ENCODE data around the gene PTBP2. TPM values are rescaled to one million over a fixed set of nuclear protein-coding genes. Genes with fewer than 3 reads are reported as not detected.

The PTBP2 gene
- total RNA-seq, 1 donor from 2014 or later = 170 TPM

- Histone ChIP-seq H3K27me3 (no peaks in the 10 kb centered on the region), H4K20me1 (ENCODE audit: low read depth) (peaks cover 33% of the 10 kb centered on the region), H3K27ac (no peak overlapping the region), H3F3A (ENCODE audit: low read depth) (no peaks in the 10 kb centered on the region), H3K9ac (peak overlapping the region; percentile 98), H3K36me3 (peaks cover 23% of the 10 kb centered on the region), H3K4me3 (peak overlapping the region; percentile 97), H3K4me1 (peaks cover 14% of the 10 kb centered on the region), H3K4me2 (peak overlapping the region; percentile 95), H3K79me2 (ENCODE audit: low read depth) (peaks cover 71% of the 10 kb centered on the region), H2AFZ (replicated peaks) (no peak overlapping the region), H3K9me3 (ENCODE audit: low read depth) (no peaks in the 10 kb centered on the region)
- H3K4me3 Mint-ChIP-seq = peak overlapping the region; percentile 98
- H3K27ac Mint-ChIP-seq = peak overlapping the region; percentile 99
- DNase-seq (ENCODE audit: low spot score) = no peak
- peaks cover 30% of the 10 kb centered on the region for H3K9me3 Mint-ChIP-seq
- H3K27me3 Mint-ChIP-seq (ENCODE audit: insufficient read depth, low read depth) = peaks cover 9% of the 10 kb centered on the region
- TF ChIP-seq EZH2phosphoT487 (IDR thresholded peaks at IDR 0.05) = no peak
- TF ChIP-seq EZH2 (IDR thresholded peaks at IDR 0.05) = no peak
- no peak for TF ChIP-seq CTCF (IDR thresholded peaks at IDR 0.05)
- H3K36me3 Mint-ChIP-seq = peaks cover 49% of the 10 kb centered on the region
- H3K4me1 Mint-ChIP-seq = peaks cover 16% of the 10 kb centered on the region
Measured at GRCh38 chr1:96723377-96723776, 1.8 kb downstream of the PTBP2 start.

- H3K27ac ChIP-seq = no peak overlapping the region
- DNase-seq (ENCODE audit: low spot score) = no peak
- Mint-ChIP-seq H3K4me3 (peak overlapping the region; percentile 98), H3K27me3 (ENCODE audit: insufficient read depth, low read depth) (peaks cover 9% of the 10 kb centered on the region), H3K27ac (no peak overlapping the region), H3K4me1 (peaks cover 16% of the 10 kb centered on the region), H3K9me3 (peaks cover 33% of the 10 kb centered on the region), H3K36me3 (peaks cover 54% of the 10 kb centered on the region)
- no peaks in the 10 kb centered on the region for H3F3A ChIP-seq (ENCODE audit: low read depth)
- TF ChIP-seq EZH2phosphoT487 (IDR thresholded peaks at IDR 0.05) (no peak), CTCF (IDR thresholded peaks at IDR 0.05) (no peak), EZH2 (IDR thresholded peaks at IDR 0.05) (no peak)
- H3K9me3 ChIP-seq (ENCODE audit: low read depth) = no peaks in the 10 kb centered on the region
- H3K79me2 ChIP-seq (ENCODE audit: low read depth) = peaks cover 76% of the 10 kb centered on the region
- peak overlapping the region; percentile 95 for H3K4me2 ChIP-seq
- no peaks in the 10 kb centered on the region for H3K27me3 ChIP-seq
- H3K9ac ChIP-seq = no peak overlapping the region
- peaks cover 39% of the 10 kb centered on the region for H4K20me1 ChIP-seq (ENCODE audit: low read depth)
- H3K36me3 ChIP-seq = peaks cover 23% of the 10 kb centered on the region
- peaks cover 14% of the 10 kb centered on the region for H3K4me1 ChIP-seq
- peak overlapping the region; percentile 97 for H3K4me3 ChIP-seq
- no peak overlapping the region for H2AFZ ChIP-seq (replicated peaks)
Measured at GRCh38 chr1:96723936-96724335, 2.4 kb downstream of the PTBP2 start.

GRCh38 chr1:96727860-96728259 is 6.3 kb downstream of the PTBP2 start:
- Histone ChIP-seq H3K4me3 (no peak overlapping the region), H3F3A (ENCODE audit: low read depth) (no peaks in the 10 kb centered on the region), H3K79me2 (ENCODE audit: low read depth) (peaks cover 100% of the 10 kb centered on the region), H2AFZ (replicated peaks) (no peak overlapping the region), H3K27ac (no peak overlapping the region), H4K20me1 (ENCODE audit: low read depth) (peaks cover 68% of the 10 kb centered on the region), H3K9ac (no peak overlapping the region), H3K27me3 (no peaks in the 10 kb centered on the region), H3K36me3 (peaks cover 23% of the 10 kb centered on the region), H3K4me2 (no peak overlapping the region), H3K4me1 (peaks cover 11% of the 10 kb centered on the region), H3K9me3 (ENCODE audit: low read depth) (no peaks in the 10 kb centered on the region)
- Mint-ChIP-seq H3K4me1 (peaks cover 7% of the 10 kb centered on the region), H3K27ac (no peak overlapping the region), H3K27me3 (ENCODE audit: insufficient read depth, low read depth) (peaks cover 11% of the 10 kb centered on the region), H3K4me3 (no peak overlapping the region), H3K9me3 (peaks cover 63% of the 10 kb centered on the region), H3K36me3 (peaks cover 76% of the 10 kb centered on the region)
- TF ChIP-seq EZH2 (IDR thresholded peaks at IDR 0.05) (no peak), EZH2phosphoT487 (IDR thresholded peaks at IDR 0.05) (no peak), CTCF (IDR thresholded peaks at IDR 0.05) (no peak)
- no peak for DNase-seq (ENCODE audit: low spot score)
